IMR-90 (cell line): ENCODE measurements around the gene ADAM30. TPM values are rescaled to one million over a fixed set of nuclear protein-coding genes. Genes with fewer than 3 reads are reported as not detected.

Experiments used
- ATAC-seq: fragments of 200-7000 bp; cut with Tn5 transposase; 2 replicates; pipeline ENCODE4 v1.9.1; 2020; ENCODE audit warnings: low read depth, mild to moderate bottlenecking, moderate library complexity
- BruUV-seq: library from RNA; stranded (reverse); fragments of 400-500 nt; replicated peaks from 2 replicates; lab custom pipeline; 2021; lab: Mats Ljungman, UMichigan
- CTCF ChIA-PET: fragments of 300-600 bp; formaldehyde crosslinking; extraction: SDS; loops from one replicate; lab custom pipeline; 2021; ENCODE audit warnings: antibody characterized with exemption; lab: Yijun Ruan, JAX
- POLR2A ChIA-PET: fragments of 300-600 bp; sonication (Branson Sonifier 250); formaldehyde crosslinking; loops from one replicate; lab custom pipeline; 2022; ENCODE audit warnings: antibody characterized with exemption; ENCODE audit not compliant: unreplicated experiment; lab: Charles Lee
- DNase-seq: peaks from one replicate; pipeline ENCODE4 v3.0.0; 2013
- H2AFZ ChIP-seq: replicated peaks from 2 replicates; pipeline ENCODE3; 2013; ENCODE audit warnings: low read length, mild to moderate bottlenecking; ENCODE audit not compliant: poor library complexity
- H2AK5ac ChIP-seq: 2 replicates; pipeline ENCODE4 v1.6.1; 2013; ENCODE audit warnings: low read depth, low read length, inconsistent platforms
- H2AK9ac ChIP-seq: replicated peaks from 2 replicates; pipeline ENCODE3; 2013; ENCODE audit warnings: mild to moderate bottlenecking, low read depth, low read length, moderate library complexity; ENCODE audit not compliant: poor library complexity
- H2BK120ac ChIP-seq: 2 replicates; pipeline ENCODE4 v1.6.1; 2013; ENCODE audit warnings: low read depth, low read length, inconsistent platforms
- H2BK15ac ChIP-seq: 3 replicates; pipeline ENCODE4 v1.6.1; 2013; ENCODE audit warnings: low read depth, low read length, inconsistent platforms
- H2BK20ac ChIP-seq: 2 replicates; pipeline ENCODE4 v1.6.1; 2013; ENCODE audit warnings: low read depth, mild to moderate bottlenecking, inconsistent platforms, low read length, moderate library complexity
- H2BK5ac ChIP-seq: 2 replicates; pipeline ENCODE4 v1.6.1; 2013; ENCODE audit warnings: mild to moderate bottlenecking, low read depth, low read length, inconsistent platforms; ENCODE audit not compliant: poor library complexity, severe bottlenecking
- H3K14ac ChIP-seq: replicated peaks from 2 replicates; pipeline ENCODE4 v1.6.1; 2013; ENCODE audit warnings: low read depth, low read length, inconsistent platforms
- H3K18ac ChIP-seq: 2 replicates; pipeline ENCODE4 v1.6.1; 2013; ENCODE audit warnings: low read depth, low read length, control low read depth
- H3K23ac ChIP-seq: 2 replicates; pipeline ENCODE4 v1.6.1; 2013; ENCODE audit warnings: low read depth, low read length, inconsistent platforms
- H3K27ac ChIP-seq: 2 replicates; pipeline ENCODE4 v1.5.1; 2013; ENCODE audit warnings: mild to moderate bottlenecking, control low read depth, low read length; ENCODE audit not compliant: insufficient read depth
- H3K27me3 ChIP-seq: 2 replicates; pipeline ENCODE4 v1.6.1; 2013; ENCODE audit warnings: low read length; ENCODE audit not compliant: control insufficient read depth, insufficient read depth
- H3K36me3 ChIP-seq: 2 replicates; pipeline ENCODE4 v1.6.1; 2013; ENCODE audit warnings: low read length, mixed read lengths; ENCODE audit not compliant: control insufficient read depth, insufficient read depth
- H3K4ac ChIP-seq: 2 replicates; pipeline ENCODE4 v1.6.1; 2013; ENCODE audit warnings: low read depth, low read length, inconsistent platforms
- H3K4me1 ChIP-seq: 2 replicates; pipeline ENCODE4 v1.6.1; 2013; ENCODE audit warnings: low read length, mixed read lengths; ENCODE audit not compliant: control insufficient read depth, insufficient read depth
- H3K4me2 ChIP-seq: 2 replicates; pipeline ENCODE4 v1.6.1; 2013; ENCODE audit warnings: low read depth, mild to moderate bottlenecking, control low read depth, low read length, moderate library complexity
- H3K4me3 ChIP-seq: 2 replicates; pipeline ENCODE4 v1.5.1; 2013; ENCODE audit warnings: low read depth, mild to moderate bottlenecking, control low read depth, low read length, moderate library complexity; ENCODE audit not compliant: insufficient read depth
- H3K56ac ChIP-seq: 2 replicates; pipeline ENCODE4 v1.6.1; 2013; ENCODE audit warnings: low read length, inconsistent platforms; ENCODE audit not compliant: insufficient read depth; ENCODE audit errors: extremely low read depth
- H3K79me1 ChIP-seq, 2 experiments: 2 replicates each; pipeline ENCODE4 v1.6.1; 2013; ENCODE audit warnings: low read length in 2 of 2, inconsistent platforms in 1 of 2, low read depth in 1 of 2
- H3K9ac ChIP-seq: 2 replicates; pipeline ENCODE4 v1.6.1; 2013; ENCODE audit warnings: low read depth, low read length, control low read depth
- H3K9me1 ChIP-seq: 2 replicates; pipeline ENCODE4 v1.6.1; 2013; ENCODE audit warnings: low read length, inconsistent platforms; ENCODE audit not compliant: insufficient read depth
- H3K9me3 ChIP-seq: 2 replicates; pipeline ENCODE4 v1.6.1; 2013; ENCODE audit warnings: low read length; ENCODE audit not compliant: control insufficient read depth, insufficient read depth
- H4K20me1 ChIP-seq: 2 replicates; pipeline ENCODE4 v1.6.1; 2013; ENCODE audit warnings: low read length, inconsistent platforms; ENCODE audit not compliant: insufficient read depth
- H4K5ac ChIP-seq: 2 replicates; pipeline ENCODE4 v1.6.1; 2013; ENCODE audit warnings: mild to moderate bottlenecking, low read depth, low read length, control low read depth
- H4K8ac ChIP-seq, 2 experiments: 2 replicates each; pipeline ENCODE4 v1.6.1; 2013; ENCODE audit warnings: low read depth in 2 of 2, low read length in 2 of 2, control low read depth in 1 of 2, inconsistent platforms in 1 of 2
- H4K91ac ChIP-seq: 2 replicates; pipeline ENCODE4 v1.6.1; 2013; ENCODE audit warnings: low read depth, low read length, inconsistent platforms; ENCODE audit not compliant: insufficient read depth
- CEBPB ChIP-seq: IDR thresholded peaks from 2 replicates; pipeline ENCODE4 v1.6.1; 2012; ENCODE audit warnings: low read depth, low read length, improper control_type of control experiment
- MAFK ChIP-seq: IDR thresholded peaks from 2 replicates; pipeline ENCODE4 v1.6.1; 2012; ENCODE audit warnings: low read depth, low read length, improper control_type of control experiment
- SMC3 ChIP-seq: fragments of 150-350 bp; IDR thresholded peaks from 2 replicates; pipeline ENCODE4 v1.6.1; 2016; ENCODE audit warnings: low read depth, mild to moderate bottlenecking, antibody characterized with exemption, low read length, moderate library complexity
- WGBS, 2 experiments: methylation state at CpG; one replicate each; pipeline versions ENCODE4 v1.1.5 to v1.1.7; 2013; ENCODE audit warnings: missing lambda C conversion rate in 2 of 2; ENCODE audit not compliant: insufficient read length in 1 of 2; ENCODE audit errors: extremely low coverage in 2 of 2; 5-methylcytosine and 5-hydroxymethylcytosine counted together
- dilution Hi-C: fragments of 300-500 bp; cut with HindIII; formaldehyde crosslinking; loops from one replicate; pipeline ENCODE4 v1.14.3; 2018; ENCODE audit warnings: low sequenced_read_pairs; ENCODE audit not compliant: unreplicated experiment
- in situ Hi-C: fragments of 300-500 bp; cut with MboI; formaldehyde crosslinking; loops from 3 replicates; pipeline ENCODE4 v1.14.3; 2019; ENCODE audit warnings: low sequenced_read_pairs, inconsistent platforms, mixed read lengths
- intact Hi-C: fragments of 100-400 bp; cut with micrococcal nuclease; formaldehyde crosslinking; loops from 2 replicates; pipeline ENCODE4 v1.10.0; 2022
- polyA plus RNA-seq, 3 experiments: library from polyadenylated mRNA; depleted of rRNA; stranded (reverse); fragments of >200 nt; gene quantifications; 2 replicates each; pipeline ENCODE4 v1.2.3, GENCODE V29; 2012; ENCODE audit warnings: low replicate concordance in 1 of 3
- total RNA-seq: library from RNA; depleted of rRNA; stranded (reverse); fragments of >200 nt; gene quantifications from 2 replicates; pipeline ENCODE4 v1.2.3, GENCODE V29; 2012

ADAM30 gene
- total and polyA plus RNA-seq, 2 of the 4 experiments (the other 2 are of a cell fraction) = not detected

- TF ChIP-seq CEBPB = no peak
Observed at GRCh38 chr1:119924948-119925898, 28.9 kb upstream of the ADAM30 start (continued).

- no peak overlapping the region for H3K18ac ChIP-seq
- no peak overlapping the region for H3K4me2 ChIP-seq
- no peak overlapping the region for H2BK5ac ChIP-seq
- no peaks in the 10 kb centered on the region for H3K4me1 ChIP-seq
- no peak overlapping the region for H2AK5ac ChIP-seq
- H2AK9ac ChIP-seq = no peak overlapping the region
- H3K14ac ChIP-seq = no peak overlapping the region
- H3K36me3 ChIP-seq = peaks cover 67% of the 10 kb centered on the region
- WGBS, 2 experiments = 100% methylated on average over 2 of the region's 8 CpGs; no CpG with 5 or more reads in 1 of the 2 experiments
- no peak overlapping the region for H3K56ac ChIP-seq
- H3K23ac ChIP-seq = no peak overlapping the region
- TF ChIP-seq SMC3 = no peak
- TF ChIP-seq MAFK = peak; percentile 20; the same call in 1 of the 2 replicates
- H4K8ac ChIP-seq = no peak overlapping the region
- no peak overlapping the region for H4K91ac ChIP-seq
- no peak for ATAC-seq
- POLR2A ChIA-PET = no interaction called here
- no peak overlapping the region for H2BK20ac ChIP-seq
- H4K20me1 ChIP-seq = no peaks in the 10 kb centered on the region
- H2AFZ ChIP-seq = no peak overlapping the region
- CTCF ChIA-PET = no interaction called here
- H4K5ac ChIP-seq = no peak overlapping the region
- peaks cover 21% of the 10 kb centered on the region; the same call in 1 of the 2 replicates for H3K9me1 ChIP-seq
- no peak overlapping the region for H2BK120ac ChIP-seq
- DNase-seq = no peak
- H3K27ac ChIP-seq = no peak overlapping the region
- dilution Hi-C loops (no loop called here), intact Hi-C loops (loop anchor here (10.0 kb wide), 1 partner anchor 176 kb away; no protein-coding TSS in a partner anchor), in situ Hi-C loops (loop anchor here (10.0 kb wide), 1 partner anchor 186 kb away; no protein-coding TSS in a partner anchor)
- H3K79me1 ChIP-seq = peaks cover 4 to 5% of the 10 kb centered on the region in 2 experiments; a peak in 2 of 4 replicates
- no TSS peak for BruUV-seq
- H3K9me3 ChIP-seq = no peaks in the 10 kb centered on the region
- no peak overlapping the region for H2BK15ac ChIP-seq
- H3K9ac ChIP-seq = no peak overlapping the region
- no peak overlapping the region for H3K4ac ChIP-seq
- H3K27me3 ChIP-seq = no peaks in the 10 kb centered on the region
- H3K4me3 ChIP-seq = no peak overlapping the region
Observed at GRCh38 chr1:119920104-119920968, 24.0 kb upstream of the ADAM30 start.
